ENCODE results near the gene CHERP.
A peak's percentile ranks its signal among the peaks of the same experiment; 100 is the strongest.

CHERP gene, protein sequence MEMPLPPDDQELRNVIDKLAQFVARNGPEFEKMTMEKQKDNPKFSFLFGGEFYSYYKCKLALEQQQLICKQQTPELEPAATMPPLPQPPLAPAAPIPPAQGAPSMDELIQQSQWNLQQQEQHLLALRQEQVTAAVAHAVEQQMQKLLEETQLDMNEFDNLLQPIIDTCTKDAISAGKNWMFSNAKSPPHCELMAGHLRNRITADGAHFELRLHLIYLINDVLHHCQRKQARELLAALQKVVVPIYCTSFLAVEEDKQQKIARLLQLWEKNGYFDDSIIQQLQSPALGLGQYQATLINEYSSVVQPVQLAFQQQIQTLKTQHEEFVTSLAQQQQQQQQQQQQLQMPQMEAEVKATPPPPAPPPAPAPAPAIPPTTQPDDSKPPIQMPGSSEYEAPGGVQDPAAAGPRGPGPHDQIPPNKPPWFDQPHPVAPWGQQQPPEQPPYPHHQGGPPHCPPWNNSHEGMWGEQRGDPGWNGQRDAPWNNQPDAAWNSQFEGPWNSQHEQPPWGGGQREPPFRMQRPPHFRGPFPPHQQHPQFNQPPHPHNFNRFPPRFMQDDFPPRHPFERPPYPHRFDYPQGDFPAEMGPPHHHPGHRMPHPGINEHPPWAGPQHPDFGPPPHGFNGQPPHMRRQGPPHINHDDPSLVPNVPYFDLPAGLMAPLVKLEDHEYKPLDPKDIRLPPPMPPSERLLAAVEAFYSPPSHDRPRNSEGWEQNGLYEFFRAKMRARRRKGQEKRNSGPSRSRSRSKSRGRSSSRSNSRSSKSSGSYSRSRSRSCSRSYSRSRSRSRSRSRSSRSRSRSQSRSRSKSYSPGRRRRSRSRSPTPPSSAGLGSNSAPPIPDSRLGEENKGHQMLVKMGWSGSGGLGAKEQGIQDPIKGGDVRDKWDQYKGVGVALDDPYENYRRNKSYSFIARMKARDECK

DNA sequence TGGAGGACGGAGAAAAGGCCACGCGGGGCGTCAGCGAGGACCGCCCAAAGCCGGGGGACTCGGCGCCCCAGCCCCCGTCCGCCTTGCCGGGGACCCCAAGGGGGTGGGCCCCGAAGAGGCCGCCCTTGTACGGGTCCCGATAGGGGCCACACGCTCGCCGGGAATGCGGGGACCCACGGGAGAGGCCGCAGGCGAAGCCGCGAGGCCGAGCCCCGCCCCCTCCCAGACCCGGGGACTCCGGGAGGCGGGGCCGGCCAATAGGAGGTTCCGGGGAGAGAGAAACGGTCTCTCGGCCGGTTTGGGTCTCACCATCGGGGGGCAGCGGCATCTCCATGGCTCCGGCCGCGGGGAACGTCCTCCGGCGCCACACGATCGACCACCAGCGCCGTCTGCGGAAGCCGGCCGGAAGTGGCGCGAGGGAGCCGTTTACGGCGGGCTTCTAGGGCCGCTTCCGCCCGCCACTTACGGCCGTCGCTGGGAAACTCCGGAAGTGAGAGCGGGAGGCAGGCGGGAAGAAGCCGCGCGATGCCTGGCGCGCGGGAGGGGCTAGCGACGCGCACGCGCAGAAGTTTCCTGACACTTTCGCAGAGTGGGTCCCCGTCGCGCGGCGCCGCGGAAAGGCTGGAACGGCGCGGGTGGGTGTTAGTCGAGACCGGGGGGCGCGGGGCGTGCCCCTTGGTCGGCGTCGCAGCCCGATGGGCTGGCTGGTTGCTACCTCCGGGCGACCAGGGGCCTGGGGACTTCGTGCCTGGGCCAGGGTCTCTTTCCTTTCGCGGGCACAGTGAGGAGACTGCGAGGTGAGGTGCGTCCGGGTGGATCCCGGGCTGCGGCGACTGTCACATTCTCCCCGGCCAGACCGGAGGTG, at the start of gene CHERP:
CHERP (minus strand) TSS at position 393 of the 865 bp plus-strand sequence; CDS start at position 334, 59 bp downstream.
- H3K27ac Mint-ChIP-seq = peak within 1 kb of the TSS; percentile 94
- peak; percentile 95 for DNase-seq
- H3K36me3 Mint-ChIP-seq (ENCODE audit: low read depth) = peaks cover 69% of the 10 kb centered on the region
- no peaks in the 10 kb centered on the region for H3K9me3 Mint-ChIP-seq
- H3K27me3 Mint-ChIP-seq = no peaks in the 10 kb centered on the region
- peaks cover 59% of the 10 kb centered on the region for H3K4me1 Mint-ChIP-seq (ENCODE audit: low read depth)
- peak within 1 kb of the TSS; percentile 92 for H3K4me3 Mint-ChIP-seq

DNA sequence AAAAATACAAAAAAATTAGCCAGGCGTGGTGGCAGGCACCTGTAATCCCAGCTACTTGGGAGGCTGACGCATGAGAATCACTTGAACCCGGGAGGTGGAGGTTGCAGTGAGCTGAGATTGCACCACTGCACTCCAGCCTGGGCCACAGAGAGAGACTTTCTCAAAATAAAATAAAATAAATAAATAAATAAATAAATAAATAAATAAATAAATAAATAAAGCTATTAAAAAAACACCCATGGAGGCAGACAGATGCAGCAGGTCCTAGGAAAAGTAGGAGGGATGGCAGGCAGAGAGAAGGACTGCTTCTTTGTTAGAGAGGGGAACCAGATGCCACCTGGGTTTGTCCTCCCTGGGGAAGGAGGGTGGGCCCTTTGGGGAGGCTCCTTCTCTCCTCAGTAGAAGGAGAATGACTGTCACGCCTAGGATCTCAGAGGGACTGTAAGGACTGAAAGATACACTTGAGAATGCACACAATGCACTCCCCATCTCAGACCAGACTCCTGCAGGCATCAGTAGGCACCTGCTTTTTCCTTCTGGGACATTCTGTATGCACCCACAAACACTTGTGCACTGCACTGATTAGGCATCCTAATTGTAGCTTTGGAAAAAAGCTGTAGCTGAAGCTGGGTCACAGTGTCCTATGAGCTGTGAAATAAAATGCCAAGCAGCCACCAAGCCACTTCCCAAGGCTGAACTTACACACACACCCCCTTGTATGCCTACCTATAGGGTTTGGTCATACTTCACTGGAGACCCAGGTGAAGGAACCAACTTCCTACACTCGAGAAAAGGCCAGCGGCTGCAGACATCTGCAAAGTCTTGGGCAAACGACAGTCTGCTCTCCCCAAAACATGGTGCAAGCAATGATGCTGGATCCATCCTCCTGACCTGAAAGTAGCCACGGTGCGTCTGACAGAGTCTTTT, 48.9 kb upstream of the CHERP start:
- Mint-ChIP-seq H3K27ac (no peak overlapping the region), H3K9me3 (no peaks in the 10 kb centered on the region), H3K4me3 (no peak overlapping the region), H3K27me3 (no peaks in the 10 kb centered on the region), H3K4me1 (ENCODE audit: low read depth) (peaks cover 93% of the 10 kb centered on the region), H3K36me3 (ENCODE audit: low read depth) (peaks cover 11% of the 10 kb centered on the region)
- no peak for DNase-seq

DNA sequence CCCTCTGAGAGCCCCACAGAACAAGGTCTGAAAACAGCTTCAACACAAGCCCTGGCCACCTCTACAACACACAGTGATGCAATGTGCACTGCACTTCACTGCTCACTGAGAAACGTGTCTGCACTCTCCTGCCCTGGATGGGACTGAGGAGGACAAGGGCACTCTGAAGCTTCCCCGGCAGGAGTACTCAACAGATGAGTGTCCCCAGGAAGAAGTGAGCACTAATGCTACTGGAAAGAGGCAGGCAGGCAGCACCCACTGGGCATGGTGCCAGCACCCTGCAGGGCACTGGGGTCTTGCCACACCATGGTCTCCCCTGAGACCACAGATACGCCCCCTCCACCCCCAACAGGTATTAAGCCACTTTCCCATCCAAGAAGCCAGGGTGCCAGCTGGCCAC, 47.7 kb upstream of the CHERP start:
- Mint-ChIP-seq H3K4me1 (ENCODE audit: low read depth) (peaks cover 93% of the 10 kb centered on the region), H3K27ac (peak overlapping the region; percentile 84), H3K4me3 (no peak overlapping the region), H3K36me3 (ENCODE audit: low read depth) (peaks cover 23% of the 10 kb centered on the region), H3K27me3 (no peaks in the 10 kb centered on the region), H3K9me3 (no peaks in the 10 kb centered on the region)
- no peak for DNase-seq

DNA sequence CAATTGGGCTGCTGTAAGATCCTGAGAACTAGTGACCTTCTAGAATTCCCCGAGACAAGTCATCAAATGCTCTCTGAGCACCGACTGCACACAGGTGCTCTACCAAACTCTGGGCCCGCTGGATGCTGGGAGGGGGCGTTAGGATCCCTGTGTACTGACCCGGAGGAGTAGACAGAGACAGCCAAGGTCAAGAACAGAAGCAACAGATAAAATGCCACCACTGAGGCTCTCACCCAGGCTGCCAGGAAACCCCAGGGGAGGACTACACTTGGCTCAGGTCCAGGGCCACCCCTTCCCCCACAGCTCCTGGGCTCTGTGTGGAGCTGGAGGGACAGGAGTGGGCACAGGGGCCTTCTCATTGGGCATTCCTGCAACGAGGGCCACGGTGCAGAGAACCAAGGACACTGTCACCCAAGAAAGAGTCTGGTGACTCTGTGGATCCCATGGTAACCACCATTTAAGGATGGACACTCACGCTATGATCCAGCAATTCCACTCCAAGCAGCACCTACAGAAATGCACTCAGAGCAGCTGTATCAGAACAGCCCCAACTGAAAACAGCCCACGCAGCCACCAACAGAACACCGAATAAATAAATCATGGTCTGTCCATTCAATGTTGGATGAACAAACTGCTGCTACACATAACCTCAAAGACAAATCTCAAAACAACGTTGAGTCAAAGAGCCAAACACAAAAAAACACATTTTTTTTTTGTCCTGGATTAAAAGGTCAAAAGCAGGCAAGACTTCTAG, 46.8 kb upstream of the CHERP start:
- H3K4me1 Mint-ChIP-seq (ENCODE audit: low read depth) = peaks cover 91% of the 10 kb centered on the region
- H3K9me3 Mint-ChIP-seq = no peaks in the 10 kb centered on the region
- H3K4me3 Mint-ChIP-seq = peak overlapping the region; percentile 84
- peaks cover 29% of the 10 kb centered on the region for H3K36me3 Mint-ChIP-seq (ENCODE audit: low read depth)
- no peak for DNase-seq
- H3K27me3 Mint-ChIP-seq = no peaks in the 10 kb centered on the region
- peak overlapping the region; percentile 91 for H3K27ac Mint-ChIP-seq

DNA sequence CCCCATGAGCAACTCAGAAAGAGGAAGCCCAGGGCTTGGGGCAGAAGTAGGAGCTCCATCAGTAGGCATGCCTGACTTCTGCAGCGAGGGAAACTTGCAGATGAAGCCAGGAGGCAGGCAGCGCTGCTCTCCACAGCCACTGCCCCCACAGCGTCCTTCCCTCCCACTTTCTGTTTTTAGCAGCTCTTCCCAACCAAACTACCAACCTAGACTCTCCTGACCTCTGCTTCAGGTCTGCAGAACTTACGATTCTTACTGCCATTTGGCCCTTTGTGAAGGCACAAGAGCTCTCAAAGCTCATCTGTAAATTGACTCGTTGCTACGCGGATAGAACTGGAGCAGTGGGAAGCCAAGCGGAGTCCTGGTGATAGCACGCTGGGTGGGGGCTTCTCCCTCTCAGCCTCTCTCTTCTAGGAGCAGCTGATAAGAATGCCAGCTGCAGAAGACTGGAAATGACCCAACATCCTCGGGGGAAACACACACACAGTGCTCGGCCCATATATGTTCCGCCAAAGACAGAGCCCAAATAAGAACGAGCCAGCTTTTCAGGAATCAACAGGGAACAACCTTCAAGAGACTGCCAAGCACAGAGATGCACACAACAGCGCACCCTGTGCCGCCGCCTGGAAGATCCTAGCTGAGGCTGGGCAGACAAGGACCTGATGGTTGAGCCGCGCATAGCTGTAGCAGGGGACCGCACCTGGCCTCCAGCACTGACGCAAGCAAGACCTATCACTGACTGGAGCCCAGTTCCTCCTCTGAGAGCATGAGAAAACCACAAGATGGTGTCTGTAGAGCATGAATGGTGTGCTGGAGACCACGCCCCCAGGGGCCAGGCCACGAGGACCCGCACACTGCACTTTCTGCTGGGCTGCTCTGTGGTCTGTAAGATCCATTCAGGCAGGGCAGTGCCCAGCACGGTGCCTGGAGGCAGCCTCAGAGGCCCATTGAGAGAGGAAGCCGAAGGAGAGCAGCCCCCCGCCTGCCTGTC, 45.9 kb upstream of the CHERP start:
- Mint-ChIP-seq H3K36me3 (ENCODE audit: low read depth) (peaks cover 26% of the 10 kb centered on the region), H3K27me3 (no peaks in the 10 kb centered on the region), H3K27ac (peak overlapping the region; percentile 91), H3K9me3 (no peaks in the 10 kb centered on the region), H3K4me1 (ENCODE audit: low read depth) (peaks cover 91% of the 10 kb centered on the region), H3K4me3 (peak overlapping the region; percentile 84)
- peak; percentile 70 for DNase-seq

DNA sequence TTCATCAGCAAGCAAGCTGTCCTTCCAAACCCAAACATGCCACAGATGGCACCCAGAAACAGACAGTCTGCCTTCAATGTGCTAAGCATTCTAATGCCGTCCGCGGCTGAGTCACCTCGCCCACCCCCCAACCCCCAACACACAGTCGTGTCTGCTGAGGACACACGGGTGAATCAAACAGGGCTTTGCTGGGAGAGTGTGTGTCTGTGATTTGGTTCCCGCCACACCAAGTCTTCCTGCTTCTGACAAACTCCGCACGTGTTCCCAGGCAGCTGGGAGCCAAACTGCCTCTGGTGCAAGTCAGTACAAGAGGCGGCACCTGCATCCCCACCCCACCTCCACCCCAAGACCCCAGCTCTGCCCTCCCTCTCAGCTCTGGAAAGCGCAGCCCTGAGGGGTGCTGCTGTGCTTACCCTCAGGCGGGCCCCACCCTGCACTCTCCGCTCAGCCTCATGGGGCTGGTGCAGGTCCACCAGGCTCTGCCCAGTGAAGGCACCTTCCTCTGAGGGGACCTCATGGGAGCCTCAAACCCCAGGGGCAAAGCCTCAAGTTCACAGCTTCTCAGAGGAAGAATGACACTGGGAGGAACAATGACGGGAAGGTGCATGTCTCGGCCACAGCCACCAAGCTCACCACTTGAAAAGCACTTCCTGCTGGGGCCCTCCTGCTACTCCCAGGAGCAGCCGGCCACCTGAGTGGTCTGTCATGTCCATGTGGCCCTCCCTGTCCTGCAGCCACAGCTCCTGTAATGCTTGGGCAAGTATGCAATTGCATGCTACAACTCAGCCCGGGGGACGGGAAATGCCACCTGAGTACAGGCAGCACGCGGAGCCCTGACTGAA, 45.0 kb upstream of the CHERP start:
- peak overlapping the region; percentile 84 for H3K4me3 Mint-ChIP-seq
- peaks cover 29% of the 10 kb centered on the region for H3K36me3 Mint-ChIP-seq (ENCODE audit: low read depth)
- peak; percentile 72 for DNase-seq
- H3K4me1 Mint-ChIP-seq (ENCODE audit: low read depth) = peaks cover 92% of the 10 kb centered on the region
- H3K27me3 Mint-ChIP-seq = no peaks in the 10 kb centered on the region
- H3K27ac Mint-ChIP-seq = peak overlapping the region; percentile 91
- no peaks in the 10 kb centered on the region for H3K9me3 Mint-ChIP-seq

DNA sequence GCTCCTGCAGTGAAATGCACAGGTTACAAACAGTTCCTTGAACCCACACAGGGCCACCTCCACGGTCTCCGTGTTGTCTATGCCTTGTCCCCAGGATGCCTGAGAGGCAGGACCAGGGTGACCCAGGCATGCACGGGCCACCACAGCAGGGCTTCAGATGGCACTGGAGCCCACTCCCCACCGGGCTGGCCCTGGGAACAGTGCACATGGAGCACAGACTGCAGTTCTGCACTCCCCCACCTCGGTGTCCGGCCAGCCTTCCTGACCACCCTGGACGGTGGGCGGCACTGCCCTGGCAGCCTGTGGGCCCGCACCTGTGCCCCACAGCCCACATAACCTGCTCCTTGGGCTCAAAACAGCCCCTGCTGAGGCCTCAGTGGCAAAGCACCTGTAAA, 44.2 kb upstream of the CHERP start:
- H3K27me3 Mint-ChIP-seq = no peaks in the 10 kb centered on the region
- peaks cover 91% of the 10 kb centered on the region for H3K4me1 Mint-ChIP-seq (ENCODE audit: low read depth)
- peaks cover 35% of the 10 kb centered on the region for H3K36me3 Mint-ChIP-seq (ENCODE audit: low read depth)
- DNase-seq = no peak
- H3K4me3 Mint-ChIP-seq = peak overlapping the region; percentile 84
- peak overlapping the region; percentile 91 for H3K27ac Mint-ChIP-seq
- no peaks in the 10 kb centered on the region for H3K9me3 Mint-ChIP-seq

DNA sequence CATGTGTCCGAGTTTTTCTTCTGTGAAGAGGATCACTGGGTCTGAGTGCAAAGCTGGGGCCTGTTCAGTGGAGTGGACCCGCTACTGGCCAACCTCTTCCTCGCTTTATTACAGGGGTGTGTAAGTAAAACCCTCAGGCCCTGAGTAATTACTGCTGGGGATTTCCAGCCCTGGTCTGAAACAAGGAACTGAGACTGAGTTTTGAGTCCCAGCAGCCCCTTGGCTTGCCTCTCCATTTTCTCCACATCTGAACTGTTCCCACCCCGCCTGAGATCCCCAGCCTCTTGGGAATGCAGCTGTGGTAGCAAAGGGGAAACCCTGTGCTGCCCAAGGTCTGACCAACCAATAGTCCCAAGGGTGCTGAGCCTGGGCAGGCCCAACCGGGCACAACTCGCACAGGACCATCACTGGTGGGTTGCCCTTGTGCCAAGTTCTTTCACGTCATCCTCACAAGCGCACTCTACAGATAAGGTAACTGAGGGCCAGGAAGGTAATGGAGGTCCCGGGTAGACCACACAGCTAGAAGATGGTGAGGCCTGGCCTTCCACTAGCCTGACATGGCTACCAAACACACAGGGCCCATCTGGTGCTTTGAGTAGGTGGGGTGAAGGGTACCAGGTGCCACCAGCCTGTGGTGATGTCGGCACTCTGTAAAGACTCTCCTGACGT, 43.7 kb upstream of the CHERP start:
- peak; percentile 54 for DNase-seq
- H3K27ac Mint-ChIP-seq = peak overlapping the region; percentile 91
- peak overlapping the region; percentile 84 for H3K4me3 Mint-ChIP-seq
- no peaks in the 10 kb centered on the region for H3K27me3 Mint-ChIP-seq
- H3K4me1 Mint-ChIP-seq (ENCODE audit: low read depth) = peaks cover 89% of the 10 kb centered on the region
- no peaks in the 10 kb centered on the region for H3K9me3 Mint-ChIP-seq
- peaks cover 37% of the 10 kb centered on the region for H3K36me3 Mint-ChIP-seq (ENCODE audit: low read depth)

DNA sequence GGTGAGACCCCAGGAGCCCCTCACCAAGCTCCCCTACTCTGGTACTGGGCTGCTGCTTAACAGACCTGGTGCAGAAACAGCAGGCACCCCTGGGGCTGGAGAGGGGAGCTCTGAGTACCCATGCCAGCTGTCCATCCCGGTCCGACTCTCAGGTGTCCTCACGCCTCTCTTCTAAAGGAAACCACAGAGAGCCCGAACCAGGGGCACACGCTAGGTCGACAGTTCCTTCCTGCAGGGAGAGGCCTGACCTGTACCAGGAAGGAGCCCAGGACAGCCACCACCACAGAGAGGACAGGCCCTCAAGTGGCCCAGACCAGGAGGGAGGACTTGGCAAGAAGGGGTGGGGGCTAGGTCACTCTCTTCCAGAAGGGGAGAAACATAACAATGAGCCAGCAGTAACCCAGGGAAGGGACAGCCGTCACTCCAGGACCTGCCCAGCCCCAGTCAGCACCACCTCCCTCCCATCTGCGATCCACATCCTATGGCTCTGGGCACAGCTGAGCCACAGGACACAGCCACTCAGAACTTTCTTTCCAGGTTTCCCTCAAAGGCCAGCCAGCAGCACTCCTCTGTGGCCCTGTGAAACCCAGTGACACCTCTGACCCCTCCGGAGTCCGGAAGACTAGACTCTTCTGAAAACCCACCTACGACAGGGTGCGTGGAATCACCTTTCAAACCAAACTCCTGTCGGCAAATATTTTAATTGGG, 43.0 kb upstream of the CHERP start:
- Mint-ChIP-seq H3K4me1 (ENCODE audit: low read depth) (peaks cover 88% of the 10 kb centered on the region), H3K4me3 (peak overlapping the region; percentile 84), H3K9me3 (no peaks in the 10 kb centered on the region), H3K27ac (peak overlapping the region; percentile 91), H3K27me3 (no peaks in the 10 kb centered on the region), H3K36me3 (ENCODE audit: low read depth) (peaks cover 41% of the 10 kb centered on the region)
- peak; percentile 42 for DNase-seq

DNA sequence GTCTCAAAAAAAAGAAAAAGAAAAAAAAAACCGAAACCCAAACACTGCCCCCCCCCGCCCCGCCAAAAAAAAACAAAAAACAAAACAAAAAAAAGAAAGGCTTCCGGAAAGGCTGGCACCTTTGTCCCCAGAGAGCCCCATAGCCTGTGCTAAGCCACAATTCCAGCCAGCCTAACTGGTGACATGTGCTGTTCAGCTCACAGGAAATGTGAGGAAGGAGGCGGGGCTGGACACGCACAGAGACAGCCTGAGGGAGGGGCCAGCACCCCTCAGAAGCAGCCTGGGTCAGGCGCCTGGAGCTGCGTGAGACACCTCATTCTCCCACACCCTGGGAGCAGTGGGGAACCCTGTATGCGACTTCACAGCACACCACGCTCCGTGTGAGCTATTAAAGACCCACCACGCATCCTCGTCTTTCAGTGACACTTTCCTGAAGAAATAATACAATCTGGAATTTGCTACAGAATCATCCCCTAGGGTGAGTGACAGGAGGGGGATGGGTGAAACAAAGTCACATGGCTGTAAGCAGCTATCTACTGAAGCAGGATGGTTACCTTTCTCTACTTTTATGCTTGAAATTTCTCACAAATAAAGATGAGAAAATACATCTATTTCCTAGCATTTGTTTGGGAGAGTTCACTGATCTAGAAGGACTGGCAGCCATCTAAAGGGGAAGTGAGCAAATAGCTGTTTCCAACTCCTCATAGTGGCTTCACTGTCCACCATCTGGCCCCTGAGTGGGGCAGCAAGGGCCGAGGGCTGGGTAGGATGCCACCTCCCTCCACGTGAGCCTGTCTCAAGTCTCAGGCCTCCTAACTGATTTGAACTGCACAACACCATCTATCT, 42.2 kb upstream of the CHERP start:
- peaks cover 48% of the 10 kb centered on the region for H3K36me3 Mint-ChIP-seq (ENCODE audit: low read depth)
- DNase-seq = peak; percentile 86
- no peaks in the 10 kb centered on the region for H3K9me3 Mint-ChIP-seq
- peaks cover 87% of the 10 kb centered on the region for H3K4me1 Mint-ChIP-seq (ENCODE audit: low read depth)
- H3K27me3 Mint-ChIP-seq = no peaks in the 10 kb centered on the region
- peak overlapping the region; percentile 91 for H3K27ac Mint-ChIP-seq
- H3K4me3 Mint-ChIP-seq = peak overlapping the region; percentile 84

Measured in activated T-cell treated with anti-CD3 and anti-CD28 coated beads, Interleukin-2, amount 50 U/mL, for 24 hours (primary cell).